NCI-H146 treated with DMSO at 0.1 percent for 48 hours (cell line): ENCODE results near the gene EPHA4.

ENCODE experiments used
- DNase-seq: peaks from one replicate; lab custom pipeline; 2025; ENCODE audit not compliant: unreplicated experiment; lab: John Stamatoyannopoulos, UW

The EPHA4 gene

GRCh38 chr2:221478485-221478863 lies 93.6 kb downstream of the EPHA4 start:
- DNase-seq = no peak

GRCh38 chr2:221477714-221478484 lies 94.2 kb downstream of the EPHA4 start:
- no peak for DNase-seq

DNA sequence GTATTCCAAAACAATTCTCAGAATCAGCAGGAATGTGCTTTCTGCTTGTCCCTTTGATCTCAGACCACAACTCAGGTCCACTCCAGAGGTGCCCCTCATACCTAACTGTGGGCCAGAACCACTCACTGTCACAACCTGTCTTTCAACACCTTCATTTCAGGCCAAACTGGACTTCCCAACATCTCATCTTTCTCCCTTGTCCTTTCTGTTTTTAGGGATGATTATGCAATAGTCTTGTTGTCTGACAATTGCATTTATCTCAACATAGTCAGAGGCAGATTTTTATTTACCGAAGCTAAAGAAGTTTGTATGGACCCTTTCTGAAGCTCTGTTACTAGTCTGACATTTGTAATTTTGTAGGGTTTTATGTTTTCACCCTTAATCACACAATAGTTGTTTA lies 95.9 kb downstream of the EPHA4 start:
- no peak for DNase-seq

GRCh38 chr2:221473451-221473850 lies 98.7 kb downstream of the EPHA4 start:
- no peak for DNase-seq

DNA sequence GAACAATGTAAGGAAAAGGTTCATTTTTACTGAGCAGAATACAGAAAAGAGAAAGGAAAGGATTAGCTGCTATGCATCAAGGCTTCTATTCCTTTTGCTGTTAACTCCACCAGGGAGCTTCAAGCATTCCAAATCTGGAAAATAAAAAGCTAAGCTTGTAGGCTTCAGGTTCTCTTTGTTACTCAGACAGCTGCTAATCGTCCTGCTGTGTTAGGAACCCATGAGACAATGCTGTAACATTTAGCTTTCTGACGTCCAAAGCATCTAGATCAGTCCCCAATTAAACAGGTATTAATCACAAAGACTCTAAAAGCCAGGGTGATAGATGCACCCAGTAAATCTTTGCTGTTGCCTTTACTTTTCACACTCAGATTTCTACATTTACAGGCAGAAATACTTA lies 103.8 kb downstream of the EPHA4 start:
- DNase-seq = no peak

DNA sequence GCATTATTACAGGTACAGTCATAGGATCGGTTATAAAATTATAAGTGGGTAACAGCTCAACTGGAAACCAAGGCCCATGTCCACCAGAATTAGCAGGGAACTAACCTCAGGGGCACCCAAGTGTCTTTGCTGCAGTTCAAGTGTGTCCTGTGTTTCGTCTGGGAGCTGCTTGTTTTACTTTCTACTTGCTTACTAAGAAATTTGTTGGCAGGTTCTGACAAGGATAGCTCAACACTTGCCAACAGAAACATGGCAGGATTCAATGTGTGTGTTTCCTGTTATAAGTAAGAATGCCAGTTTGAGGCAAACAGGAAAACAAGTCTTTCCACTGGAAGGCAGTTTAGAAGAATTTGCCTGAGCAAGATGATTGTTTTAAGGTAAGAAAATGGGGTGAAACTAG lies 104.5 kb downstream of the EPHA4 start:
- DNase-seq = no peak

- DNase-seq = no peak
Observed at GRCh38 chr2:221466744-221467143, 105.4 kb downstream of the EPHA4 start.

- DNase-seq = no peak
Observed at GRCh38 chr2:221465776-221466175, 106.3 kb downstream of the EPHA4 start.

GRCh38 chr2:221464971-221465370 lies 107.1 kb downstream of the EPHA4 start:
- DNase-seq = no peak

DNA sequence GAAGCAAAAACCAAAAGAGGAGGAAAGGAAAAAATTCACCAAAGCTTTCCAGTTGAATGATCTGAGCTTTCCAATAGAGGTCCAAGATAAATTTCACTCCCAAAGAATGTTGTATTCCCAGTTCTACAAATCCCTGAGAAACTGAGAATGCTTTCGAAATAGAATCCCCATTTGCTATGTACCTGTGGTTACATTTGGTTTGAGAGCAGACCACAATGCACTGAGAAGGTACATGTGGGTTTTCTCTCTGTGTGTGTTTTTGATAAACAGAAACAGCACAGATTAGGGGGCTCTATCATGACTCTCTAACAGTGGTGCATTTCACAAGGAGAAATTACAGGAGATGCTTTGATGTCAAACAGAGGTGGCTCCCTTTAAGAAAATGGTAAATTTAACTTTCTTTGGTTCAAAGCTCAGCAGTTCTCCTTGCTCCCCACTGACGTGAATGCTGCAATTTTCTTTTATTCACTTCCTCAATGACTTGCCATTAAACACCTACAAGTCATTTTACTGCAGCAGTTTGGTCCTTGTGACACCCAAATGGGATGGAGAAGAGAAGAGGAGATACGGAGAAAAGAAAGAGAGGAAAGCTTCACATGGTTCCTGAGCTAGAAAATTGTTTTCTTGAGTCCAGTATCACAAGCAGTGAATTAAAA lies 108.7 kb downstream of the EPHA4 start:
- no peak for DNase-seq

- no peak for DNase-seq
Observed at GRCh38 chr2:221461901-221462300, 110.2 kb downstream of the EPHA4 start.

GRCh38 chr2:221460136-221460535 lies 112.0 kb downstream of the EPHA4 start:
- no peak for DNase-seq

DNA sequence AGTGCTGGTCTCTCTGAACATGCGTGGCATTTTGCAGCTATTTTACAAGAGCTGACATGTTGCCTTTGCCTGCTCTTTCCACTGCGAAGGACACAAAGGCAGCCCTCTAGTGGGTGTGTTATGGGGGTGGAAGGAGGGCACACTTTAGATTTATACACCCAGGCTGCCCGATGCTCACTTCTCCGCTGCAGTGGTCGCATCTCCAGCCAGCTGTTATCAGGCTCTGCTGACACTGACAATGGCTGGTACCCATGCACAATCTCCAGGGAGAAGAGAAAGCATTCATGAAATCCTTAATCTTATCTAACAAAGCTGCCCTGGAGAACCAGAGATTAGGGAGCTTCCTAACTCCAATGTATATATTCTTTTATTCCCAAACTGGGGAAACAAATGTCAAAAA lies 113.5 kb downstream of the EPHA4 start:
- DNase-seq = no peak

- DNase-seq = no peak
Observed at GRCh38 chr2:221455214-221455613, 116.9 kb downstream of the EPHA4 start.

DNA sequence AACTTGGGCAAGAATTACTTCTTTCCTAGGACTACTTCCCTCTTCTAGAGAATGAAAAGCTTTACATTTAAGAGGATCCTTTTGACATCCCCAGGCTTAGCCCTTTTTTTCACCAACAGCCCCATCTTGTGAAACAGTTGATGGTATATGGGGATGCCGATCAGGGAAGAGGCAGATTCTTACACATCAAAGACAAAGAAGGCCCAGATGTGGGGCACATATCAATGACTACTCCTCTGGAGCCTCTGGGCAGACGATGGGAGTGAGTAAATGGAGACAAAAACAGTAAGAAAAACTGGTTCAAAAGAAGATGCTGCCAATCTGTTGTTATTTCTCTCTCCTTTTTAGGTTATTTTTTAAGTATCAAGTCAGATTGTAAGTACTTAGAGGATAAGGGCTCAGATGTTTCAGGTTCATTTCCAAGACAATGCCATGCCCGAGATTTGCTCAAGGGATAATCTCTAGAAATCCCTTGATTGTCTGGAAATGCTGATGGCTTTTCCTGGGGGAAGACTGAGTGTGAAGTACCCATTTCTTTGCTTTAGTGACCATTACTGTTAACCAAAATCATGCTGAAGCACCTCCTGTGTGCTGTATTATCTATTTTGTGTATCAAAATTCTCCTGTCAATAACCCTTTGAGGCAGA lies 117.5 kb downstream of the EPHA4 start:
- no peak for DNase-seq

GRCh38 chr2:221451862-221452788 lies 120.0 kb downstream of the EPHA4 start:
- DNase-seq = no peak

DNA sequence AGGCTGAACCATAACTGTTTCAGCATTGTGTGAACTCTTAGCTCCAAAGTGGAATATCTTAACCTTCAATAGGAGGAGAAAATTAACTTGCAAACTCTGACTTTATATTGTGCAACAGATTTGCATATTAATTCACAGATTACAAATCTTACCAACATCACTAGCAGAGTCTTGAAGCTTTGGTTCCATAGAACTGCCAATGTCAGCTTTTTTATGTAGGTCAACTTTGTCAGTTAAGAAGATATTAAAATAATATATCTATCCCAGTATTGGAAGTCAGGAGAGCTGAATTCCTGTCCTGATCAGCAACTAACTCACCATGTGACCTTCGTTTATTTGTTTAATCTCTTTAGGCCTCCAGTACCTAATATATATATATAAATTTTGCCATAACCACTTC lies 121.8 kb downstream of the EPHA4 start:
- DNase-seq = no peak

- no peak for DNase-seq
Observed at GRCh38 chr2:221449406-221449805, 122.7 kb downstream of the EPHA4 start.

DNA sequence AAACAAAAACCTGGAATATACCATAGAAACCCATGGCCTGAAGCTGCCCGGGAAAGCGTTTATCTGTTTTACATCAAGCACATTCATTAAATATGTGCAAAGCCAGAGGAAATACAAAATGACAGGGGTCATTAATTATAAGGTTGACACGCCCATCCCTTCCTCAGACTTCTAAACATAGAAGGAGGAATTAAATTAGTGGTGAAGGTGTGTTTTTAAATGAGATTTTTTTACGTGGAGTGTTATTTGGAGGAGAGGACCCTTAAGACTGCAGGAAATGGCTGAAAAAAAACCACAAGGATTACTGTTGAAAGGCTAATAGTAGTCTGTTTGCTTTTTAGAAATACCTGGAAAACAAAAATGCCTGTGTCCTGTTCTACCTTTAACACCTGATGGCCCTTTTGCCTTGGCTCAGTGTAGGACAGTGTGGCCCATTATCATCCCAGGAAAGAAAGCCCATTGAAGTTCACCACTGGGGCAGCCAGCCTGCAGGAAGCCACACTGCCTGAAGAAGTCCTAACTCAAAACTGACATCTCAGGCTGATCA lies 123.2 kb downstream of the EPHA4 start:
- DNase-seq = no peak

GRCh38 chr2:221448057-221448843 lies 123.9 kb downstream of the EPHA4 start:
- no peak for DNase-seq
